ENCODE results near the gene HSPBP1. TPM values are rescaled to one million over a fixed set of nuclear protein-coding genes. Genes with fewer than 3 reads are reported as not detected.

The HSPBP1 gene
- total and polyA plus RNA-seq, 9 of the 15 experiments (the other 6 are each of a cell fraction or from before 2014, with no cell fraction given) = 0.83 to 81.3 (median 21.8) TPM

- TF ChIP-seq, protein P1, sequence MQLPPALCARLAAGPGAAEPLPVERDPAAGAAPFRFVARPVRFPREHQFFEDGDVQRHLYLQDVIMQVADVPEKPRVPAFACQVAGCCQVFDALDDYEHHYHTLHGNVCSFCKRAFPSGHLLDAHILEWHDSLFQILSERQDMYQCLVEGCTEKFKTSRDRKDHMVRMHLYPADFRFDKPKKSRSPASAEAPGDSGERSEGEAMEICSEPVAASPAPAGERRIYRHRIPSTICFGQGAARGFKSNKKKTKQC (CRISPR knock-in tag; IDR thresholded peaks at IDR 0.05) = no peak
- TF ChIP-seq ZNF318 (IDR thresholded peaks at IDR 0.05; ENCODE audit: borderline replicate concordance in 1 of 2, low read depth in 1 of 2) (no peak), SOX6 (IDR thresholded peaks at IDR 0.05) (no peak), TEAD1 (CRISPR knock-in tag; IDR thresholded peaks at IDR 0.05) (no peak), SLC30A9 (CRISPR knock-in tag; IDR thresholded peaks at IDR 0.05) (no peak), ZNF445 (CRISPR knock-in tag; IDR thresholded peaks at IDR 0.05; ENCODE audit: low read depth) (no peak), SNIP1 (IDR thresholded peaks at IDR 0.05; ENCODE audit: low read depth) (no peak), RBM17 (IDR thresholded peaks at IDR 0.05; ENCODE audit: borderline replicate concordance, low read depth, low read length) (no peak), KLF16 (IDR thresholded peaks at IDR 0.05) (no peak), TBP (optimal IDR thresholded peaks at IDR 0.05; ENCODE audit: low read depth, low read length) (no peak), RBM15 (IDR thresholded peaks at IDR 0.05; ENCODE audit: insufficient read depth, low read length) (no peak), IFI16 (CRISPR knock-in tag; IDR thresholded peaks at IDR 0.05) (no peak), CBX1 (IDR thresholded peaks at IDR 0.05; ENCODE audit: low read depth) (no peak), EP400 (IDR thresholded peaks at IDR 0.05) (no peak; the same call in 1 of the 2 replicates), PURB (CRISPR knock-in tag; IDR thresholded peaks at IDR 0.05; ENCODE audit: low read depth) (no peak), MYNN (IDR thresholded peaks at IDR 0.05) (no peak), MYNN (CRISPR knock-in tag; IDR thresholded peaks at IDR 0.05) (no peak), MXD1 (CRISPR knock-in tag; IDR thresholded peaks at IDR 0.05; ENCODE audit: borderline replicate concordance, poor library complexity, severe bottlenecking) (no peak), FOXK1 (CRISPR knock-in tag; IDR thresholded peaks at IDR 0.05; ENCODE audit: borderline replicate concordance) (no peak), SMARCA4 (IDR thresholded peaks at IDR 0.05) (peak; percentile 43; the same call in 1 of the 2 replicates)
Measured at GRCh38 chr19:55325172-55325571, 45.3 kb upstream of the HSPBP1 start, which contains the start of gene TMEM150B (continued).
